Pancreas (tissue), 10 donors: Measurements from ENCODE around the gene TSPYL4. TPM values are rescaled to one million over a fixed set of nuclear protein-coding genes. Genes with fewer than 3 reads are reported as not detected.

Experiments used
- ATAC-seq, 4 donors: fragments of 200-7000 bp; cut with Tn5 transposase; one replicate each; pipeline versions ENCODE4 v1.8.0 to v1.9.1; 2020; ENCODE audit warnings: mild to moderate bottlenecking in 4 of 4, moderate library complexity in 4 of 4
- DNase-seq, 6 donors: peaks; one replicate each; pipeline ENCODE4 v3.0.0-alpha.2; 2020
- FAIRE-seq: peaks from 2 replicates; lab custom pipeline; 2012; peaks lifted over from hg19 to GRCh38; lab: Jason Lieb, UNC
- H3K27ac ChIP-seq, 4 donors: fragments of 200-600 bp; sonication (generic); 1 replicate in 3 of 4; 2 replicates in 1 of 4; pipeline versions ENCODE4 v1.5.0 to v1.8.0; 2020
- H3K27me3 ChIP-seq, 4 donors: fragments of 200-600 bp; one replicate each; pipeline ENCODE4 v1.8.0; 2021
- H3K36me3 ChIP-seq, 3 donors: fragments of 200-600 bp; sonication (generic) in 1 of 3; one replicate each; pipeline versions ENCODE4 v1.5.0 to v1.8.0; 2020 to 2021
- H3K4me1 ChIP-seq, 3 donors: fragments of 200-600 bp; one replicate each; pipeline ENCODE4 v1.8.0; 2021
- H3K4me3 ChIP-seq, 4 donors: fragments of 200-600 bp; sonication (generic) in 2 of 4; one replicate each; pipeline versions ENCODE4 v1.5.0 to v1.8.0; 2020 to 2021
- H3K9me3 ChIP-seq, 4 donors: fragments of 200-600 bp; one replicate each; pipeline ENCODE4 v1.8.0; 2021
- CTCF ChIP-seq, 4 donors: fragments of 200-600 bp; sonication (generic) in 3 of 4; IDR thresholded peaks; one replicate each; pipeline versions ENCODE4 v1.5.0 to v1.8.0; 2021; ENCODE audit warnings: antibody characterized with exemption in 4 of 4
- WGBS, 2 donors: extraction: QIAGEN DNeasy Blood & Tissue Kit; methylation state at CpG; one replicate each; pipeline ENCODE4 v1.1.7; 2013; 5-methylcytosine and 5-hydroxymethylcytosine counted together
- intact Hi-C, 3 donors: fragments of 100-400 bp; cut with DNase I; formaldehyde crosslinking; loops; one replicate each; pipeline versions ENCODE4 v1.11.1 to v1.14.2; 2022
- polyA plus RNA-seq, 2 donors: library from polyadenylated mRNA; stranded (reverse); fragments of 200-250 nt; gene quantifications; one replicate each; pipeline ENCODE4 v1.2.3, GENCODE V29; 2013
- total RNA-seq, 6 donors: library from RNA; stranded (reverse); fragmentation: NEBNext Ultra II Directional in 4 of 6; extraction: Animal tissue kit (Norgen Biotek cat#: 25700) in 4 of 6; gene quantifications; one replicate each; pipeline versions ENCODE4 v1.2.1 to v1.2.4, GENCODE V29; 2021 to 2023
- donor health status: healthy with polysubstance abuse.
- donor health status: DM: no; HTN: no; CAD: no; lungs with moderate emphysema.
- donor health status: DM: no; HTN: no; CAD: no.
- donor health status: control.
- donor health status: control.
- donor health status: Bipolar disorder and iron deficiency.
- donor health status: DM: yes; HTN: yes; CAD: no.
- donor health status: DM: no; HTN: no; CAD: no.
- donor health status: DM: no; HTN: no; CAD: no.
- donor health status: DM: yes; HTN: yes; CAD: no.

TSPYL4 gene
- total and polyA plus RNA-seq, 8 donors, result 4.9 to 19.4 (median 7.1) TPM

GRCh38 chr6:116239856-116240255 is 14.0 kb downstream of the TSPYL4 start:
- peak; percentile 20 for FAIRE-seq
- Histone ChIP-seq H3K4me1 (peaks cover 0 to 5% (median 0%) of the 10 kb centered on the region in 3 donors), H3K27ac (no peak overlapping the region), H3K4me3 (no peak overlapping the region), H3K36me3 (peaks cover 0 to 5% (median 3%) of the 10 kb centered on the region in 3 donors), H3K9me3 (no peaks in the 10 kb centered on the region), H3K27me3 (no peaks in the 10 kb centered on the region)
- DNase-seq, result no peak
- 98% methylated on average over 1 of the region's 1 CpG for WGBS, 2 donors
- intact Hi-C loops, result no loop called here
- TF ChIP-seq CTCF (IDR thresholded peaks at IDR 0.05), result no peak
- no peak for ATAC-seq

GRCh38 chr6:116239256-116239655 is 14.6 kb downstream of the TSPYL4 start:
- no peak for TF ChIP-seq CTCF (IDR thresholded peaks at IDR 0.05)
- H3K27ac ChIP-seq, result no peak overlapping the region
- no peak for DNase-seq
- intact Hi-C loops, result no loop called here
- peaks cover 0 to 5% (median 3%) of the 10 kb centered on the region in 3 donors for H3K36me3 ChIP-seq
- peaks cover 0 to 4% (median 0%) of the 10 kb centered on the region in 3 donors for H3K4me1 ChIP-seq
- no peak overlapping the region for H3K4me3 ChIP-seq
- FAIRE-seq, result no peak
- no peaks in the 10 kb centered on the region for H3K9me3 ChIP-seq
- ATAC-seq, result no peak
- WGBS, 2 donors, result 95 to 96% methylated on average over 2 of the region's 2 CpGs
- no peaks in the 10 kb centered on the region for H3K27me3 ChIP-seq

GRCh38 chr6:116238083-116238482 is 15.8 kb downstream of the TSPYL4 start:
- no peak overlapping the region for H3K4me3 ChIP-seq
- TF ChIP-seq CTCF (IDR thresholded peaks at IDR 0.05), result no peak
- 86 to 87% methylated on average over 2 of the region's 2 CpGs for WGBS, 2 donors
- ATAC-seq (no peak), FAIRE-seq (no peak), DNase-seq (no peak)
- H3K27ac ChIP-seq, result no peak overlapping the region
- no peaks in the 10 kb centered on the region for H3K27me3 ChIP-seq
- H3K36me3 ChIP-seq, result peaks cover 0 to 5% (median 3%) of the 10 kb centered on the region in 3 donors
- no peaks in the 10 kb centered on the region for H3K9me3 ChIP-seq
- intact Hi-C loops, result no loop called here
- no peaks in the 10 kb centered on the region for H3K4me1 ChIP-seq

- DNase-seq, result no peak
Observed at GRCh38 chr6:116234689-116235088, 19.2 kb downstream of the TSPYL4 start.

More at GRCh38 chr6:116234689-116235088, 19.2 kb downstream of the TSPYL4 start:
- TF ChIP-seq CTCF (IDR thresholded peaks at IDR 0.05), result no peak
- no peaks in the 10 kb centered on the region for H3K4me1 ChIP-seq
- no peak for FAIRE-seq
- no peak overlapping the region for H3K27ac ChIP-seq
- no peak overlapping the region for H3K4me3 ChIP-seq
- intact Hi-C loops, result no loop called here
- H3K27me3 ChIP-seq, result no peaks in the 10 kb centered on the region
- ATAC-seq, result peak in 1 of 4 donors; percentile 51
- H3K9me3 ChIP-seq, result no peaks in the 10 kb centered on the region
- WGBS, 2 donors, result 52 to 61% methylated on average over 3 of the region's 3 CpGs
- peaks cover 0 to 5% (median 3%) of the 10 kb centered on the region in 3 donors for H3K36me3 ChIP-seq
